Right lobe of liver (tissue), 4 donors: ENCODE results near the gene ZFP36L1.

ENCODE experiments used
- CTCF ChIP-seq, 4 donors: fragments of 200-600 bp in 3 of 4; fragments of 450-650 bp in 1 of 4; IDR thresholded peaks; one replicate each; pipeline versions ENCODE4 v1.5.1 to v1.8.0; 2016 to 2022; ENCODE audit warnings: antibody characterized with exemption in 4 of 4, mild to moderate bottlenecking in 2 of 4
- POLR2A ChIP-seq: fragments of 450-650 bp; IDR thresholded peaks from one replicate; pipeline ENCODE4 v1.6.1; 2017; ENCODE audit warnings: antibody characterized with exemption, mild to moderate bottlenecking
- donor health status: DM: no; HTN: no; CAD: no.
- donor health status: DM: no; HTN: no; CAD: no.
- donor health status: DM: no; HTN: yes; CAD: no.

GRCh38 chr14:68783408-68784225 lies 9.2 kb downstream of the ZFP36L1 start:
- TF ChIP-seq CTCF (IDR thresholded peaks at IDR 0.05) (no peak), POLR2A (peak; percentile 52)
